Mesendoderm (in vitro differentiated cells): ENCODE data around the gene RTN4.

Experiments
- DNase-seq: peaks from one replicate; pipeline ENCODE4 v3.0.0; 2013
- H2AK5ac ChIP-seq: 2 replicates; pipeline ENCODE4 v1.6.1; 2013; ENCODE audit warnings: low read length, inconsistent platforms
- H2BK120ac ChIP-seq: 2 replicates; pipeline ENCODE4 v1.6.1; 2013; ENCODE audit warnings: low read depth, mild to moderate bottlenecking, low read length, moderate library complexity, mixed read lengths
- H2BK15ac ChIP-seq: replicated peaks from 2 replicates; pipeline ENCODE4 v1.6.1; 2013; ENCODE audit warnings: low read depth, mild to moderate bottlenecking, moderate library complexity
- H2BK5ac ChIP-seq: 2 replicates; pipeline ENCODE4 v1.6.1; 2013; ENCODE audit warnings: low read length, inconsistent platforms
- H3K18ac ChIP-seq: 2 replicates; pipeline ENCODE4 v1.6.1; 2013; ENCODE audit warnings: mild to moderate bottlenecking, low read length, mixed read lengths
- H3K23ac ChIP-seq: one replicate; pipeline ENCODE4 v1.6.1; 2013; ENCODE audit warnings: low read length
- H3K27ac ChIP-seq: 2 replicates; pipeline ENCODE4 v1.5.1; 2013; ENCODE audit warnings: low read depth, mild to moderate bottlenecking, inconsistent platforms, low read length, moderate library complexity
- H3K27me3 ChIP-seq: 2 replicates; pipeline ENCODE4 v1.6.1; 2013; ENCODE audit warnings: low read length, control low read depth, mild to moderate bottlenecking, inconsistent platforms; ENCODE audit not compliant: insufficient read depth, poor library complexity
- H3K36me3 ChIP-seq: 2 replicates; pipeline ENCODE4 v1.6.1; 2013; ENCODE audit warnings: low read length, inconsistent platforms; ENCODE audit not compliant: control insufficient read depth, insufficient read depth
- H3K4ac ChIP-seq: one replicate; pipeline ENCODE4 v1.6.1; 2013; ENCODE audit warnings: low read depth, mild to moderate bottlenecking, low read length, moderate library complexity
- H3K4me1 ChIP-seq: 2 replicates; pipeline ENCODE4 v1.6.1; 2013; ENCODE audit warnings: low read depth, low read length, inconsistent platforms; ENCODE audit not compliant: control insufficient read depth
- H3K4me2 ChIP-seq: 2 replicates; pipeline ENCODE4 v1.6.1; 2013; ENCODE audit warnings: low read length
- H3K4me3 ChIP-seq: 2 replicates; pipeline ENCODE4 v1.5.1; 2013; ENCODE audit warnings: mild to moderate bottlenecking, low read length
- H3K56ac ChIP-seq: one replicate; pipeline ENCODE4 v1.6.1; 2013; ENCODE audit warnings: low read length
- H3K79me1 ChIP-seq: 2 replicates; pipeline ENCODE4 v1.6.1; 2013; ENCODE audit warnings: low read length, inconsistent platforms
- H3K79me2 ChIP-seq: 2 replicates; pipeline ENCODE4 v1.6.1; 2013; ENCODE audit warnings: mild to moderate bottlenecking, low read length; ENCODE audit not compliant: control insufficient read depth, insufficient read depth
- H3K9ac ChIP-seq: 2 replicates; pipeline ENCODE4 v1.6.1; 2013; ENCODE audit warnings: low read length, inconsistent platforms
- H4K5ac ChIP-seq: one replicate; pipeline ENCODE4 v1.6.1; 2013; ENCODE audit warnings: low read length
- H4K8ac ChIP-seq: one replicate; pipeline ENCODE4 v1.6.1; 2013; ENCODE audit warnings: low read depth, mild to moderate bottlenecking, control low read depth, low read length, moderate library complexity
- WGBS: extraction: QIAGEN DNeasy Blood & Tissue Kit; methylation state at CpG from one replicate; pipeline ENCODE4 v1.1.7; 2013; ENCODE audit warnings: low lambda C conversion rate, missing lambda C conversion rate; ENCODE audit not compliant: insufficient coverage; ENCODE audit errors: extremely low coverage; 5-methylcytosine and 5-hydroxymethylcytosine counted together

RTN4 gene

DNA sequence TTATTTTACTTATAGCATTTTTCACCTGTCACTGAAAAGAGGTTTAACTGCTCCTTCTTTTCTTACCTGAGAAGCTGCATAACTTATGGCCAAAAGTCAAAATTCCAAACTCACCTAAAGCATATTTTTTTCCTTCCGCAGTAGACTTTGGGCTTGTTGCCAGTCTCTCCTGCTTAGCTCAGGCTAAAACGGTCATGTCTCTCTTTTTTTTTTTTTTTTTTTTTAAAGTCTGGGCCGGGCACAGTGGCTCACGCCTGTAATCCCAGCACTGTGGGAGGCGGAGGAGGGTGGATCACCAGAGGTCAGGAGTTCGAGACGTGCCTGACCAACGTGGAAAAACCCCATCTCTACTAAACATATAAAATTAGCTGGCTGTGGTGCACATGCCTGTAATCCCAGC lies 113.5 kb downstream of the RTN4 start:
- Histone ChIP-seq H2BK120ac (no peak overlapping the region), H4K8ac (no peak overlapping the region), H3K23ac (no peak overlapping the region), H3K79me2 (no peaks in the 10 kb centered on the region), H3K4me3 (no peak overlapping the region), H3K4ac (no peak overlapping the region), H2AK5ac (no peak overlapping the region), H3K9ac (no peak overlapping the region), H3K56ac (no peak overlapping the region), H4K5ac (no peak overlapping the region), H3K79me1 (no peaks in the 10 kb centered on the region), H3K4me1 (no peaks in the 10 kb centered on the region), H3K27me3 (no peaks in the 10 kb centered on the region), H3K4me2 (no peak overlapping the region), H3K36me3 (no peaks in the 10 kb centered on the region), H3K18ac (no peak overlapping the region), H2BK15ac (no peak overlapping the region), H3K27ac (no peak overlapping the region), H2BK5ac (no peak overlapping the region)
- no CpG with 5 or more reads among the region's 8 CpGs for WGBS
- no peak for DNase-seq

- DNase-seq: no peak
- Histone ChIP-seq H3K4ac (no peak overlapping the region), H3K27ac (no peak overlapping the region), H4K8ac (no peak overlapping the region), H3K79me2 (no peaks in the 10 kb centered on the region), H3K36me3 (no peaks in the 10 kb centered on the region), H3K27me3 (no peaks in the 10 kb centered on the region), H2BK5ac (no peak overlapping the region), H3K9ac (no peak overlapping the region), H3K4me2 (no peak overlapping the region), H3K18ac (no peak overlapping the region), H4K5ac (no peak overlapping the region), H3K4me3 (no peak overlapping the region), H2BK15ac (no peak overlapping the region), H2BK120ac (no peak overlapping the region), H3K79me1 (no peaks in the 10 kb centered on the region), H3K56ac (no peak overlapping the region), H2AK5ac (no peak overlapping the region), H3K23ac (no peak overlapping the region), H3K4me1 (no peaks in the 10 kb centered on the region)
- WGBS: no CpG with 5 or more reads among the region's 4 CpGs
Observed at GRCh38 chr2:54935389-54935788, 114.9 kb downstream of the RTN4 start.

DNA sequence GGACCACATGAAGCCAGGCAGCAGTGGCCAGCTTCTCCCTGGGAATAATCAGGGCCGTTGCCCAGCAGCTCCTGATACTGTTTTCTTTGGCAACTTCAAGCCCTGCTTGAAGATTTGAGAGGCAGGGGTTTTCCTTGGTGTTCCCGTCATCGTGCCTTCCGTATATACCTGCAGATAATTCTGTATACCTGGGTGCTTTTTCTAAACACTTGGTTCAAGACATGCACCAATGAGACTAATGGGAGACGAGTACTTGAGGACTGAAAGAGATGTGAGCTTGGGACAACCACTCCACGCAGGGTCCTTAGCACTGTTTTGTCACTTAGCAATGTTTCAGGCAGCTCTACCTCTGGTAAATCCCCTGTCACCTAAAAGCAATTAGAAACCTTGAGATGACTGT lies 118.8 kb downstream of the RTN4 start:
- Histone ChIP-seq H3K4me3 (no peak overlapping the region), H2AK5ac (no peak overlapping the region), H3K56ac (no peak overlapping the region), H3K4me1 (no peaks in the 10 kb centered on the region), H3K9ac (no peak overlapping the region), H3K4ac (no peak overlapping the region), H4K8ac (no peak overlapping the region), H3K79me2 (no peaks in the 10 kb centered on the region), H2BK15ac (no peak overlapping the region), H3K18ac (no peak overlapping the region), H3K79me1 (no peaks in the 10 kb centered on the region), H2BK120ac (no peak overlapping the region), H3K36me3 (no peaks in the 10 kb centered on the region), H3K4me2 (no peak overlapping the region), H3K27me3 (no peaks in the 10 kb centered on the region), H2BK5ac (no peak overlapping the region), H4K5ac (no peak overlapping the region), H3K23ac (no peak overlapping the region), H3K27ac (no peak overlapping the region)
- no CpG with 5 or more reads among the region's 6 CpGs for WGBS
- no peak for DNase-seq

GRCh38 chr2:54928719-54929118 lies 121.5 kb downstream of the RTN4 start:
- WGBS: no CpG with 5 or more reads among the region's 4 CpGs
- Histone ChIP-seq H3K56ac (no peak overlapping the region), H3K9ac (no peak overlapping the region), H2BK120ac (no peak overlapping the region), H3K27me3 (no peaks in the 10 kb centered on the region), H3K79me2 (no peaks in the 10 kb centered on the region), H2BK5ac (no peak overlapping the region), H3K4me2 (no peak overlapping the region), H3K23ac (no peak overlapping the region), H2AK5ac (no peak overlapping the region), H3K27ac (no peak overlapping the region), H3K18ac (no peak overlapping the region), H3K79me1 (no peaks in the 10 kb centered on the region), H3K4me3 (no peak overlapping the region), H3K36me3 (no peaks in the 10 kb centered on the region), H4K5ac (no peak overlapping the region), H3K4me1 (no peaks in the 10 kb centered on the region), H3K4ac (no peak overlapping the region), H2BK15ac (no peak overlapping the region), H4K8ac (no peak overlapping the region)
- DNase-seq: no peak

GRCh38 chr2:54927751-54928615 lies 122.3 kb downstream of the RTN4 start:
- Histone ChIP-seq H3K4me2 (no peak overlapping the region), H4K5ac (no peak overlapping the region), H3K56ac (no peak overlapping the region), H3K36me3 (no peaks in the 10 kb centered on the region), H3K23ac (no peak overlapping the region), H3K79me2 (no peaks in the 10 kb centered on the region), H3K27ac (no peak overlapping the region), H3K27me3 (no peaks in the 10 kb centered on the region), H4K8ac (no peak overlapping the region), H3K4me1 (no peaks in the 10 kb centered on the region), H3K9ac (no peak overlapping the region), H3K4ac (no peak overlapping the region), H3K18ac (no peak overlapping the region), H2AK5ac (no peak overlapping the region), H2BK5ac (no peak overlapping the region), H2BK15ac (no peak overlapping the region), H2BK120ac (no peak overlapping the region), H3K79me1 (no peaks in the 10 kb centered on the region), H3K4me3 (no peak overlapping the region)
- WGBS: no CpG with 5 or more reads among the region's 16 CpGs
- no peak for DNase-seq
